GM19463 (cell line): ENCODE measurements around the gene LDB2.

Experiments used
- ATAC-seq: cut with Tn5 transposase; IDR thresholded peaks from one replicate; pipeline ENCODE4 v1.9.1; 2021; ENCODE audit warnings: mild to moderate bottlenecking, moderate library complexity; ENCODE audit not compliant: unreplicated experiment

The LDB2 gene

DNA sequence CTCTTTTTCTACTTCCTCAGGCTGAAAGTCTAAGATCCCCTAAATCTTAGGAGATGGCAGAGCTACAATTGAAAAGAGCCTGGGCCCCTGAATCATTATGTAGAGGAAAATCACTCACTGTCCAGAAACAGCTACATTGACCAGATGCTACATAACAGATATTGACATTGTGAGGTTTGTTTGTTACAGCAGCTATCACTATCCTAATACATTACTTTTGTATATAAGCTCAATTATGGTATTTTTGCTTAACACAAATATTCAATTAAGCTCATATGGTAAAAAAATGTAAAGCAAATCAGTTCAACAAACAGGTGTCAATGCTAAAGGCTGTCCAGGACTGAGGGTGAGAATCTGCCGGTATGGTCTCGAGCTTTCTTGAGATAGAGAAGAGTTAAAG is 89.4 kb downstream of the LDB2 start:
- ATAC-seq = no peak

DNA sequence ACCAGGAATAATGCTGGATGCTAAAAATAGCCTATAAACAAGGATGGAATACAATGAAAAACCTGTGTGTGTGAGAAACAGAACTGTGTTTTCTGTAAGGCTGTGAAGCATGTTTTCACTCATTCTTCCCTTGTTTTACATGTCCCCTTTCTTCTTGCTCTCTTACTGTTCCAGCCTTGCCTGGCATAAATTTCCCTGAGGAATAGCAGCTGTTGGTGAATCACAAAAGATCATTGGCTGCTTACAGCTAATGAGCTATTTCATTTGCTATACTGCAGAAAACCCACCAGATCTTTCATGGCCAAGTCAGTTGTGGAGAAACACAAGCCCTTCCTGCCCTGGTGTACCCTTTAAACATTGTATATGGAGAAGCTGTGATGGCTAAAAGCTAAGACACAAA is 91.1 kb downstream of the LDB2 start:
- no peak for ATAC-seq

- ATAC-seq = no peak
Observed at GRCh38 chr4:16804581-16804980, 93.9 kb downstream of the LDB2 start.

DNA sequence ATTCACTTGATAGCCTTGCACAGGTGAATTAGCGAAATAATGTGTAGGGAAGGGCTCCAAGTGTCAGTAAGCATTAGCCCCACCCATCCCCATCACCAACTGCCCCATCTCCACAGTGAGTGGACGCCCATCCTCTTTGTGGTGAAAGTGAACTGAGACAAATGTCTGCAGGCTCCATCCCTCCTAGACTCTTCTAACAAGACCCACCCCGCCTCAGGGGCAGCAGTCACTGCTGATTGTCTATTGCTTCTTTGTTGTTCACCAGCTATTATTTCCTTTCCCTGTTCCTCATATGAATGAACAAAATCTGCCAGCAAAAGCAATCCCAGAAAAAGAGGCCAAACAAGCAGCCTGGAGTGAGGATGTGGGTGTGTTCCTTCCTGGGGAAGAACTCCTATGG is 96.4 kb downstream of the LDB2 start:
- ATAC-seq = no peak

DNA sequence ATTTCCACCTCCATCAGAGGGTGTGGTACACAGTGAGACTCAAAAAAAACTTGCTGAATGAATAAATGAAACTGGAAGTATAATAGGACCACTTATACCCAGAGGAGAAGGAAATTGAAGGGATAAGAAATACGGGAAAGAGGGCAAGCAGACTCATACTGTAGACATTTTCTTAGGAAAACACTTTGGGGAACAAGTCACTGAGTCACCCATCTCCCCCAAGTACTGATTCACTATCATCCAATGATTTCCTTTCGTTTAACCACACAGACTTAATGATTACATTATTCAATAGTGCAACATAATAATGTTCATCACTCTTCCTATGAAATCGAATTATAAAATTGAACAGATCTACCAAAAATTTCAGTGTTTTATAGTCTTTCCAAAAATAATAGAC is 97.1 kb downstream of the LDB2 start:
- ATAC-seq = no peak

- ATAC-seq = no peak
Observed at GRCh38 chr4:16794816-16795445, 103.5 kb downstream of the LDB2 start.

DNA sequence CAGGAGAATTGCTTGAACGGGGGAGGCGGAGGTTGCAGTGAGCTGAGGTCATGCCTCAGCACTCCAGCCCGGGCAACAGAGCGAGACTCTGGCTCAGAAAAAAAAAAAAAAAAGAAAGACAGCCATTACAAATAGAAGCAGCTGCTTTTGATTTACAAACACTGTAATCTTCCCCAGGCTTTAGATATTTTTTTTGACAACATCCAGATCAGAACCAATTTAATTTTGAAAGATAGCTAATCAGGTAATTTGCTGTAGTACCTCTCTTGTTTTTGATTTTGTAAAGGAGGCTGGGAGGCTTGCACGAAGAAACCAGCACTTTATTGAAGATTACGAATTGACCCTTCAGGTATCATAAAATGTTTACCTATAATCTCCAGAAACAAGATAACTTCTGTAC is 107.0 kb downstream of the LDB2 start:
- ATAC-seq = no peak

GRCh38 chr4:16790508-16790907 is 107.9 kb downstream of the LDB2 start:
- no peak for ATAC-seq

GRCh38 chr4:16788868-16789267 is 109.6 kb downstream of the LDB2 start:
- no peak for ATAC-seq

GRCh38 chr4:16785793-16786527 is 112.5 kb downstream of the LDB2 start:
- ATAC-seq = no peak

DNA sequence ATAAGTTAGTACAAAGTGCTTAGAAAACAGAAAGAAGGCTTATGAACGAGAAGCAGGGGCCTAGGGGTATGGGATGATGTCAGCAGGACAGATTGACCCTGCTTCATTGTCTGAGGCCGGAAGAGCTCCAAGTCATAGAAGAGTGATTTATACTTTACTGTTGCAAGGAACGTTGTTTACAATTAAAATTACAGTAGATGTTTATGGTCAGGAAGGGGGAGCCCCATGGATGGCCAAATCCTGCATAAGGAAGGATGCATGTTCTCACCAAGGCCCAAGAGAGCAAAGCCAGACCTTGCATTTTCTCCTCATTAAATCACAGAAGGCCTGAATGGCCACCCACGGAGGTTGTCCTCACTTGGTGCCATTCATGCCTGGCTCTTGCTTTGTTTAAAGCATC is 115.3 kb downstream of the LDB2 start:
- no peak for ATAC-seq

GRCh38 chr4:16779028-16779675 is 119.3 kb downstream of the LDB2 start:
- no peak for ATAC-seq

GRCh38 chr4:16777726-16778125 is 120.7 kb downstream of the LDB2 start:
- no peak for ATAC-seq

DNA sequence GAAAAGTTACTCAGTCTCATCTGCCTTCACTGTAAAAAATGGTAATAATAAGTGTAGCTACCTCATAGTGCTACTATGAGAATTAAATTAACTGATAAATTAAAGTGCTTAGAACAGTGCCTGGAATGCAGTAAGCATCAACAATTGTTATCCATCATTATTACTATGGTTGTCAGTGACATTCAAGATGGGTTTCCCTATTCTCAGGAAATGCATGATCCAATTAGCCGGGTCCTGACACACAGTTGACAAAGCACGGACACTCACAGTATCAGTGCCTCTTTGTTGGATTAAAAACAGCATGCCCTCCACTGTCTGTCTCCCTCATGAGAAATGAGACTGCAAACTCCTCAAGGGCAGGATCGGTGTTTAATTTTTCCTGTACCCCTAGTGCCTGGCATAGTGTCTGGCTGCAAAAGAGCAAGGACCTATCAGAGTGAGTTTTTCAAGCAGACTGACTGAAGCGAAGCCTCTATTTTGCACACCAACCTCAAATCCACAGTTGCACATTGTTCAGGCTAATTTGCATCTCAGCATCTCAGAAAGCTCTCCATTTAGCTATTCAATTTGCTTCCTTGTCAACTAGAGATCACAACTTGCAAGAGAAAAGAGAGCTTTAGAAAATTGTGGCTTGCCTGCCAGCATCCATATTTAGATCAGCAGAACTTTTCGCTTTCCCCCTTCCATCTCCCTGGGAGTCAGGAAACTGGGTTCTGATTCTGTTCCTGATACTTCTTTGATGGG is 122.9 kb downstream of the LDB2 start:
- ATAC-seq = no peak

DNA sequence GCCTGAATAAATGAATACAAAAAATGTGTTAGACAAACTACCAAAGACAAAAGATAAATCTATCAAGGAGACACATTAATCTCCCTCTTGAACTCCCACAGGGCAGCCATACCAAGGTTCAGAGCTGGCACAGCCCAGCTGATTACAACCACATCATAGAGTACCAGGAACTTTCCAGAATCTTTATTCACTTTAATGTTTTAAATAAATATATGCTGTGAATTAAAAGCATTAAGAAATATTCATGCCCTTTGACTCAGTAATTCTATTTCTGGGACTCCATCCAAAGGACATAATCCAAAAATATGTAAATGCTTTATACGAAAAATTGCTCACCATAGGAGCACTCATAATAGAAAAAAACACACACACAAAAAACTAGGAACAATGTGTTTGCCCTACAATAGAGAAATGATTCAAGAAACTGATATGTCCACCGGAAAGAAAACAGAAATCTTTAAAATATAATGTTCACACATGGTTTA is 126.0 kb downstream of the LDB2 start:
- ATAC-seq = no peak

DNA sequence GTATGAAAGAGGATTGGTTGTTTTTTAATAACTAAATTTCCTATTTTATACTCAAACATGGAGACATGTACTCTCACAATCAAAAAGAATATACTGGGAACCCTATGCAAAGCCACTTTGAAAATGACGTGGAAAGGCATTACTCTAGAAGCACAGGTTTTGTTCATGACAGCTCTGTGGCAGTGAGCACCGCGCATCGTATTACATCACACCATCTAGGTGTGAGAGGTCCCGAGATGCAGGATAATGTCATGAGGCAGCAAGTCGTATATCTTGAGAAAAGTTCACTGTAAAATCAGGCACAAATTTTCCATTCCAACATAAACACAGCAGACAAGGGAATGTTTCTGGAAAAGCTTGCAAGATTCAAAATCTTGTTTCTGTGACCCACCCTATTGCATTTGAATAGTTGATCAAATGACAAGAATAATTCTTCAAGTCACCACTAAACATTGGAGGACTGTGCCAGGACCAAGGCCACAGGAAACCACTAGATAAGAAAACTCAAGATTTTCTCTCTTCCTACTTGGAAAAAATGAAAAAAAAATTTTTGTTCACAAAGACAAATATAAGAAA is 127.6 kb downstream of the LDB2 start:
- no peak for ATAC-seq

GRCh38 chr4:16767861-16768260 is 130.6 kb downstream of the LDB2 start:
- ATAC-seq = no peak

DNA sequence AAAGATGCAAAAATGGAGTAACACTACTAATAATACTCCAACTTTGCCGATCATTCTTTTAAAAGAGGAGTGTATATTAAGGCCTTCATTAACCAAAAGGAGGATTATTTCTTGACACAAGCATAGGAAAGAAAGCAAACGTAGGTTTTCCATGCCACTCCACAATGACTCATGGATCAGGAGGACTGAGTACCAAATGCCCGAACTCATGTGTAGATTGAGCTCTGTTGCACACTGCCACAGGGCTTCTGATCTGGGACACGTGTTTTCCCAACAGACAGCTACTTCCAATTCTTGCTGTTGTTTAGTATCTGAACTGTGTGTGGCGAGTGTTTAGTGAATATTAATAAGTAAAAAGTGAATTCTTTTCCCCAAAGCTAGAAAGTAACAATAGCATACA is 131.2 kb downstream of the LDB2 start:
- no peak for ATAC-seq

GRCh38 chr4:16765546-16765945 is 132.9 kb downstream of the LDB2 start:
- ATAC-seq = no peak

DNA sequence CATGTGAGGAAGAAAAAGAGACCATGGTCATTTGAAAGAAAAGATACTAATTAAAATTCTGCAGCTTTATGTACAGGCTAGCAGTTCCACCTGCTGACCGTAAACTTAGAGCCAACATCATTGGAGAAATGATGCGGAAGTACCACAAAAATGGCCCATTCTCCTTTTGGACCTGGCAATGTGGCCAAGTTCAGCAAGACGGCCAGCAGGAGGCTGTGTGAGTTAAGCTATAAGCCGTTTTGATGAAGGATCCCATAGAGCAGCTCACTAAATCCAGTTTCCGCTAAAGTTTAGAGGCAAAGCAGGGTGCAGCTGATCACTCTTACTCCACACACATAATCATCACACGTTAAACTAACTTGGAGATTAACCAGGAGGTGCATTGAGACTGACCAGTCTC is 133.8 kb downstream of the LDB2 start:
- no peak for ATAC-seq
